Transverse colon (tissue), 4 donors: ENCODE measurements around the gene FCSK. TPM values are rescaled to one million over a fixed set of nuclear protein-coding genes. Genes with fewer than 3 reads are reported as not detected.

Experiments
- DNase-seq: peaks from one replicate; pipeline ENCODE4 v3.0.0-alpha.2; 2019
- H3K27ac ChIP-seq, 4 donors: fragments of 200-600 bp; sonication (generic); 2 replicates each; pipeline ENCODE4 v1.5.1; 2016 to 2018; ENCODE audit warnings: inconsistent platforms in 4 of 4
- H3K27me3 ChIP-seq: fragments of 200-600 bp; sonication (generic); 2 replicates; pipeline ENCODE4 v1.5.1; 2017; ENCODE audit warnings: inconsistent platforms
- H3K36me3 ChIP-seq, 4 donors: fragments of 200-600 bp; sonication (generic); 2 replicates each; pipeline ENCODE4 v1.5.1; 2017 to 2019; ENCODE audit warnings: inconsistent platforms in 4 of 4
- H3K4me1 ChIP-seq, 4 donors: fragments of 200-600 bp; sonication (generic); 2 replicates each; pipeline ENCODE4 v1.5.1; 2017 to 2020; ENCODE audit warnings: inconsistent platforms in 4 of 4
- H3K4me3 ChIP-seq, 4 donors: fragments of 200-600 bp; sonication (generic); 1 replicate in 1 of 4; 2 replicates in 3 of 4; pipeline versions ENCODE4 v1.5.1 to v1.6.1; 2017 to 2019; ENCODE audit warnings: inconsistent platforms in 4 of 4
- H3K9me3 ChIP-seq, 2 donors: fragments of 200-600 bp; sonication (generic); 2 replicates each; pipeline ENCODE4 v1.5.1; 2017 to 2019; ENCODE audit warnings: inconsistent platforms in 2 of 2
- EP300 ChIP-seq: sonication (generic); formaldehyde crosslinking; IDR thresholded peaks from one replicate; pipeline ENCODE4 v1.6.1; 2017; ENCODE audit warnings: antibody characterized with exemption, low read depth
- POLR2A ChIP-seq: fragments of 450-650 bp; IDR thresholded peaks from one replicate; pipeline ENCODE4 v1.6.1; 2016; ENCODE audit warnings: antibody characterized with exemption, mild to moderate bottlenecking, moderate library complexity
- POLR2AphosphoS5 ChIP-seq, 3 donors: sonication (generic); formaldehyde crosslinking; IDR thresholded peaks; one replicate each; pipeline ENCODE4 v1.6.1; 2016; ENCODE audit warnings: antibody characterized with exemption in 3 of 3
- WGBS, 2 donors: methylation state at CpG; one replicate each; pipeline ENCODE4 v1.1.5; 2018; ENCODE audit warnings: low coverage in 1 of 2; 5-methylcytosine and 5-hydroxymethylcytosine counted together
- in situ Hi-C, 4 donors: fragments of 200-750 bp; cut with MboI; loops; one replicate each; pipeline versions ENCODE4 v1.15.0 to v1.15.1; 2017; ENCODE audit warnings: low sequenced_read_pairs in 3 of 4, low pct_ligation_motif_present in 1 of 4, low pct_unique_long_range_greater_than_20kb in 1 of 4
- intact Hi-C: fragments of 100-400 bp; cut with DNase I; formaldehyde crosslinking; loops from one replicate; pipeline ENCODE4 v1.15.1; 2023; ENCODE audit warnings: low total_unique reads
- total RNA-seq, 4 donors: library from RNA; depleted of rRNA; stranded (reverse); fragments of >200 nt; gene quantifications; one replicate each; pipeline ENCODE4 v1.1.0, GENCODE V29; 2016
- TF ChIP-seq, protein P1 (sequence below), 5 experiments: fragments of 200-600 bp in 3 of 5; fragments of 450-650 bp in 2 of 5; sonication (generic) in 3 of 5; IDR thresholded peaks; 1 replicate in 2 of 5; 2 replicates in 3 of 5; pipeline ENCODE4 v1.5.1; 2016 to 2017; ENCODE audit warnings: antibody characterized with exemption in 5 of 5, inconsistent platforms in 3 of 5, mild to moderate bottlenecking in 2 of 5, moderate library complexity in 1 of 5

The FCSK gene
- total RNA-seq, 4 donors from 2014 or later, result 38.5 to 62.7 (median 43.1) TPM

DNA sequence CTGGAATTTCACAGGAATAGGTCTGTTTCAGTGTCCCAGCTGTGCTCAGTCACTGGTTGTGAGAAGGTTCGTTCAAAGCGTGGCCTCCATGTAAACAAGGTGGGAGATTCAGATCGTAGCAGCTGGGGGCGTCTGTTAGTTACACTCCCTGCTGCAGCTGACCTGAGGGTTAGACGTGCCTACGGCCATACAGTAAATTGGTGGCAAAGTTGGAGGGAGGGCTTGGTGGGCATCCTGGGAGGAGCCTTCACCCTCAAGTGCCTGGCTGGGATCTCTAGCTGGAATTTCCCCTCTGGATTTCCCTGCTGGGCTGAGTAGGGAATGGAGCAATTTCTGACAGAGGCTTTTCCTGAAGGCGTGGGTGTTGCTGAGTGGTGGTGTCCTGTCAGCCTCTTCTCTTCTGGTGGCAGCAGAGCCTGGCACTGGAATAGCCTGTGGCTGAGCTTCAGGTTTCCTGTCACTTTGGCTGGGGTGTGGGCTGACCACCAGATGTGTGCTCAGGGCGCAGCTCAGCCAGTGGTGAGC, 6.4 kb downstream of the FCSK start:
- Histone ChIP-seq H3K9me3 (no peaks in the 10 kb centered on the region), H3K4me1 (peaks cover 0 to 5% (median 2%) of the 10 kb centered on the region in 4 donors), H3K27ac (no peak overlapping the region), H3K36me3 (peaks cover 0 to 6% (median 2%) of the 10 kb centered on the region in 4 donors), H3K4me3 (no peak overlapping the region), H3K27me3 (no peaks in the 10 kb centered on the region)
- DNase-seq, result no peak
- no peak for TF ChIP-seq EP300
- TF ChIP-seq, protein P1, sequence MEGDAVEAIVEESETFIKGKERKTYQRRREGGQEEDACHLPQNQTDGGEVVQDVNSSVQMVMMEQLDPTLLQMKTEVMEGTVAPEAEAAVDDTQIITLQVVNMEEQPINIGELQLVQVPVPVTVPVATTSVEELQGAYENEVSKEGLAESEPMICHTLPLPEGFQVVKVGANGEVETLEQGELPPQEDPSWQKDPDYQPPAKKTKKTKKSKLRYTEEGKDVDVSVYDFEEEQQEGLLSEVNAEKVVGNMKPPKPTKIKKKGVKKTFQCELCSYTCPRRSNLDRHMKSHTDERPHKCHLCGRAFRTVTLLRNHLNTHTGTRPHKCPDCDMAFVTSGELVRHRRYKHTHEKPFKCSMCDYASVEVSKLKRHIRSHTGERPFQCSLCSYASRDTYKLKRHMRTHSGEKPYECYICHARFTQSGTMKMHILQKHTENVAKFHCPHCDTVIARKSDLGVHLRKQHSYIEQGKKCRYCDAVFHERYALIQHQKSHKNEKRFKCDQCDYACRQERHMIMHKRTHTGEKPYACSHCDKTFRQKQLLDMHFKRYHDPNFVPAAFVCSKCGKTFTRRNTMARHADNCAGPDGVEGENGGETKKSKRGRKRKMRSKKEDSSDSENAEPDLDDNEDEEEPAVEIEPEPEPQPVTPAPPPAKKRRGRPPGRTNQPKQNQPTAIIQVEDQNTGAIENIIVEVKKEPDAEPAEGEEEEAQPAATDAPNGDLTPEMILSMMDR (IDR thresholded peaks at IDR 0.05), result no peak
- no peak for TF ChIP-seq POLR2AphosphoS5 (IDR thresholded peaks at IDR 0.05)
- no peak for TF ChIP-seq POLR2A
- intact Hi-C loops (no loop called here), in situ Hi-C loops (loop anchor here in 2 of 4 donors (10.0 to 25.0 kb wide), 2 partner anchors 56 to 98 kb away; no protein-coding TSS in a partner anchor)
- 67% methylated on average over 8 of the region's 8 CpGs; no CpG with 5 or more reads in 1 of the 2 donors for WGBS, 2 donors

DNA sequence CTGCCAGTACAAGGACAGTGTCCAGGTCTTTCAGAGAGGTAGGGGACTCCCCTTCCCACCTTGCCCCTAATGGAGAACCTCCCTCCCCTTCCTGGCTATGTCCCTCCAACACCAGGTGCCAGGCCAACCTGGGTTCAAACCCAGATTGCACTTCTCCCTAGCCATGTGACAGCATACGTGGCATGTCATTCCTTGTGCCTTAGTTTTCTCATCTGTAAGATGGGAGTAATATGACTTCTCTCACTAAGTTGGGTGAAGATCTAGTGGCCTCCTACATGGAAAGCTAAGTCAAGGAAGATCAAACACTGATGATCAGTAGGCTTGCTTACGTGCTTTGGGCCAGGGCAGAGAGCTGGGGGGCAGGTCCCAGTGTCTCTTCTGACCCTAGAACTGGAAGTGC, 8.8 kb downstream of the FCSK start:
- Histone ChIP-seq H3K27ac (no peak overlapping the region), H3K4me3 (no peak overlapping the region), H3K4me1 (no peaks in the 10 kb centered on the region), H3K27me3 (no peaks in the 10 kb centered on the region), H3K9me3 (no peaks in the 10 kb centered on the region), H3K36me3 (peaks cover 0 to 6% (median 2%) of the 10 kb centered on the region in 4 donors)
- no peak for DNase-seq
- 95 to 100% methylated on average over 2 of the region's 2 CpGs for WGBS, 2 donors
- intact Hi-C loops (no loop called here), in situ Hi-C loops (loop anchor here in 2 of 4 donors (10.0 to 25.0 kb wide), 2 partner anchors 58 to 101 kb away; no protein-coding TSS in a partner anchor)
- TF ChIP-seq POLR2AphosphoS5 (IDR thresholded peaks at IDR 0.05) (no peak), POLR2A (no peak), EP300 (no peak)
- TF ChIP-seq, protein P1 (IDR thresholded peaks at IDR 0.05), result no peak

DNA sequence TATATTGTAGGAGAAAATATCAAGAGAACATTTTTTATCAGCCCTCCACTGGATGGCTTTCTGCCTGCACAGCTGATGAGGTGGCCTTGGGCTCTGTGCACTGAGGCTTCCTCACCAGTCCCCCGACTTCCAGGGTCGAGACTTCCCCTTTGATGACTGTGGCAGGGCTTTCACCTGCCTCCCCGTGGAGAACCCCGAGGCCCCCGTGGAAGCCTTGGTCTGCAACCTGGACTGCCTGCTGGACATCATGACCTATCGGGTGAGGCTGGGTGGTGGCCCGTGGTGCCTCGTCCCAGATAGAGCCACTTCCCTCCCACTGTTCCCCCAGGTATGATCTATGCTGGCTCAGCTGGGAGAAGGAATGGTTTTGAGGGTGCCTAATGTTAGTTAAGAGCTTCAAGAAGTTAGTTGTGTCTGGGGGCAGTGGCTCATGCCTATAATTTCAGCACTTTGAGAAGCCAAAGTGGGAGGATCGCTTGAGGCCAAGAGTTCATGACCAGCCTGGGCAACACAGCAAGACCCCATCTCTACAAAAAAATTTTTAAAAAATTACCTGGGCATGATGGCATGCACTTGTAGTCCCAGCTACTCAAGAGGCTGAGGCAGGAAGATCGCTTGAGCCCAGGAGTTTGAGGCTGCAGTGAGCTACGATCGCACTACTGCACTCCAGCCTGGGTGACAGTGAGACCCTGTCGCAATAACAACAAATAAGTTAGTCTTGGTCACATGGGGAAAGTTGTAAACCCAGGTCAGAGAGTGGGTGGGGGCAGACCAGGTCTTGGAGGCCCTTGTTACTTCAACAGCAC, 11.8 kb downstream of the FCSK start:
- DNase-seq, result no peak
- Histone ChIP-seq H3K4me3 (no peak overlapping the region), H3K36me3 (peaks cover 0 to 6% (median 2%) of the 10 kb centered on the region in 4 donors), H3K4me1 (no peaks in the 10 kb centered on the region), H3K27ac (no peak overlapping the region), H3K9me3 (no peaks in the 10 kb centered on the region), H3K27me3 (no peaks in the 10 kb centered on the region)
- intact Hi-C loops, result no loop called here
- in situ Hi-C loops, result loop anchor here in 2 of 4 donors (10.0 to 25.0 kb wide), 2 partner anchors 61 to 104 kb away; no protein-coding TSS in a partner anchor
- TF ChIP-seq EP300 (no peak), POLR2AphosphoS5 (IDR thresholded peaks at IDR 0.05) (no peak)
- TF ChIP-seq, protein P1 (IDR thresholded peaks at IDR 0.05), result no peak
- 89 to 97% methylated on average over 6 to 13 of the region's 13 CpGs for WGBS, 2 donors

DNA sequence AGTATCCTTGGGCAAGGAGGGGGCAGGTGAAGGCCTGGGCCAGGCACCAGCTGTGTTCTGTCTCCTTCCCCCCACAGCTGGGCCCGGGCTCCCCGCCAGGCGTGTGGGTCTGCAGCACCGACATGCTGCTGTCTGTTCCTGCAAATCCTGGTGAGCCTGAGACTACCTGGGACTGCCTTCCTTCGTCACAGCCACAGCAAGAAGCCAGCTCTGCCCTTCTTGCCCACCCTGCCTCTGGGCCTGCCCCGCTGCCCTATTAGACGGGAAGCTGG, 12.3 kb downstream of the FCSK start:
- TF ChIP-seq EP300, result no peak
- no peak for TF ChIP-seq POLR2AphosphoS5 (IDR thresholded peaks at IDR 0.05)
- TF ChIP-seq POLR2A, result no peak
- TF ChIP-seq, protein P1 (IDR thresholded peaks at IDR 0.05), result no peak
- peaks cover 0 to 6% (median 2%) of the 10 kb centered on the region in 4 donors for H3K36me3 ChIP-seq
- no peaks in the 10 kb centered on the region for H3K27me3 ChIP-seq
- H3K4me1 ChIP-seq, result no peaks in the 10 kb centered on the region
- H3K27ac ChIP-seq, result no peak overlapping the region
- in situ Hi-C loops, result loop anchor here in 2 of 4 donors (10.0 to 25.0 kb wide), 2 partner anchors 62 to 104 kb away; no protein-coding TSS in a partner anchor
- no peak for DNase-seq
- intact Hi-C loops, result no loop called here
- H3K9me3 ChIP-seq, result no peaks in the 10 kb centered on the region
- WGBS, 2 donors, result 90% methylated on average over 7 of the region's 7 CpGs; no CpG with 5 or more reads in 1 of the 2 donors
- no peak overlapping the region for H3K4me3 ChIP-seq
